Brain microvascular endothelial cell (primary cell): ENCODE measurements around the gene PBRM1.

Source experiments
- DNase-seq: peaks from one replicate; pipeline ENCODE4 v3.0.0-alpha.2; 2020
- H3K27ac ChIP-seq: fragments of 250-450 bp; sonication (Bioruptor Pico); 2 replicates; pipeline ENCODE4 v1.5.1; 2020; ENCODE audit warnings: mild to moderate bottlenecking, moderate library complexity
- H3K27me3 ChIP-seq: fragments of 250-450 bp; sonication (Bioruptor Pico); replicated peaks from 2 replicates; pipeline ENCODE4 v1.5.1; 2020; ENCODE audit warnings: mild to moderate bottlenecking
- H3K36me3 ChIP-seq: fragments of 250-450 bp; sonication (Bioruptor Pico); replicated peaks from 2 replicates; pipeline ENCODE4 v1.5.1; 2020; ENCODE audit warnings: mild to moderate bottlenecking
- H3K4me3 ChIP-seq: 2 replicates; pipeline ENCODE4 v1.5.1; 2011; ENCODE audit warnings: low read depth, mild to moderate bottlenecking, control low read depth, low read length, moderate library complexity
- CTCF ChIP-seq: IDR thresholded peaks from 2 replicates; pipeline ENCODE4 v1.5.1; 2011; ENCODE audit warnings: low read depth, mild to moderate bottlenecking, moderate library complexity, low read length, control low read depth, inconsistent platforms; ENCODE audit errors: missing control alignments
- in situ Hi-C: cut with HindIII; loops from 2 replicates; pipeline ENCODE4 v1.10.0; 2017; ENCODE audit warnings: low sequenced_read_pairs, low pct_ligation_motif_present

The PBRM1 gene

GRCh38 chr3:52532838-52533622, 152.7 kb downstream of the PBRM1 start:
- DNase-seq, result no peak
- in situ Hi-C loops, result no loop called here

DNA sequence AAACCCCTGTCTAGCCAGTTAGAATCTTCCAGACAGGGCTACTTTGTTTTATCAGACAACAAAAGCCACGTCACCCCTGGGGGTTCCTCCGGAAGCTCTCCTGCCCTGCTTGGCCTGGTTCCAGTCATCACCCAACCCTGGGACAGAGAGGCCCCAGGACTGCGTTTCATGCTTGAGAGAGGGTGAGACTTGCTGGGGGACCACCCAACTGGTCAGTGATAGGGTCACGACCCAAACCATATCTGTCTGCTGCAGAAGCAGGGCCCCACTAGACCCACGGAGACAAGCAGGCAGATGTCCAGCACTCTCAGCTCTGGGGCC, 153.2 kb downstream of the PBRM1 start:
- Histone ChIP-seq H3K36me3 (peaks cover 19% of the 10 kb centered on the region), H3K27me3 (no peaks in the 10 kb centered on the region), H3K27ac (peak overlapping the region; percentile 63), H3K4me3 (peak overlapping the region; percentile 82)
- in situ Hi-C loops, result no loop called here
- TF ChIP-seq CTCF, result no peak
- peak; percentile 78 for DNase-seq

More at GRCh38 chr3:52532838-52533622, 152.7 kb downstream of the PBRM1 start:
- peaks cover 13% of the 10 kb centered on the region for H3K36me3 ChIP-seq
- peak overlapping the region; percentile 82 for H3K4me3 ChIP-seq
- H3K27ac ChIP-seq, result peak overlapping the region; percentile 63
- TF ChIP-seq CTCF, result no peak
- H3K27me3 ChIP-seq, result no peaks in the 10 kb centered on the region

- peaks cover 24% of the 10 kb centered on the region for H3K36me3 ChIP-seq
- no peak for TF ChIP-seq CTCF
- in situ Hi-C loops, result no loop called here
- no peak for DNase-seq
- H3K27ac ChIP-seq, result peak overlapping the region; percentile 63
- no peaks in the 10 kb centered on the region for H3K27me3 ChIP-seq
- peak overlapping the region; percentile 82 for H3K4me3 ChIP-seq
Observed at GRCh38 chr3:52531860-52532516, 153.7 kb downstream of the PBRM1 start.

DNA sequence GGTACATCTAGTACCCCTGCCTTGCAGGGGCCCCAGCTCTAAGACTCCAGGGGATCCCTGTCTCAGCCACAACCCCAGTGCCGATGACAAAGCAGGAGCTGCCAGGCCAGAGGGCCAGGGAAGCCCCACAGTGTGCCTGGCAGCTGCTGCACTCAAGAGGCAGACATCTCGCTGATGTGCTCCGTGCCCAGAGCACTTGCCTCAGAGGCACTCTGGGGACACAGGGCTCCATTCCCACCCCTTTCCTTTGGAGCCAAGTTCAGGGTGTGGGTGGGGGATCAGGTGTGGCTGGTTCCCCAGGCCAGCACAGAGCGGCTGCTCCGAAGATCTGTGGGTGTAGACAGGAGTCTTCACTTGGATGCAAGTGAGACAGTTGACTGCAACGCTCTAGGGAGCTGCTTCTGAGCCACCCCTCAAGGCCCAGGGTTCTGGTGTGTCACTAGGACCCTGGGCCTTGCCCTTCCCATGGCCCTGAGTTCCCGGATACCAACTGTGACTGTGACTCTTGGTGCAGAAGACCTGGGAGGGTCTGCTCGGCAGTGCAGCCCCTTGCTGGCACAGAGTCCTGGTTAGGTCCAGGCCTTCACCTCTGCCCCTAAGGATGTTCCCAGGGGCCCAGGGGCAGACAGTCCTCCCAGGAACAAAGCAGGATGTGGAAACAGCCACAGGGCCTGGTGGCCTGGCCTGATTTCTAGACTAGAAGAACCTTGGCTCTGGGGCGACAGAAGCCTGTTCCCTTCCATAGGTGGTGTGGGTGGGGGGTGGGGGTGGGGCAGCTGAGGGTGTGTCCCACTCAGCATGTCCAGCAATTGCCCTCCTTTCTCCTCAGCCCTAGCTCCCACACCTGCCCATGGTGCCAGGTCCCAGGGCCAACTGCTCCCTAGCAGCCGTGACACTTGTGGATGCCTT, 154.5 kb downstream of the PBRM1 start:
- DNase-seq, result no peak
- no peak overlapping the region for H3K27ac ChIP-seq
- H3K4me3 ChIP-seq, result peak overlapping the region; percentile 20
- peaks cover 32% of the 10 kb centered on the region for H3K36me3 ChIP-seq
- no peaks in the 10 kb centered on the region for H3K27me3 ChIP-seq
- in situ Hi-C loops, result no loop called here
- TF ChIP-seq CTCF, result no peak

GRCh38 chr3:52529376-52530333, 156.1 kb downstream of the PBRM1 start:
- in situ Hi-C loops, result no loop called here
- Histone ChIP-seq H3K4me3 (no peak overlapping the region), H3K27ac (no peak overlapping the region), H3K27me3 (no peaks in the 10 kb centered on the region), H3K36me3 (peaks cover 37% of the 10 kb centered on the region)
- no peak for TF ChIP-seq CTCF
- no peak for DNase-seq
